Activated B cell treated with CpG ODN at 0.5 μM for 24 hours (primary cell): Measurements from ENCODE around the gene TMEM201. TPM values are rescaled to one million over a fixed set of nuclear protein-coding genes. Genes with fewer than 3 reads are reported as not detected.

Source experiments
- ATAC-seq: fragments of 200-7000 bp; cut with Tn5 transposase; one replicate; pipeline ENCODE4 v1.10.0; 2021; ENCODE audit warnings: low read depth, mild to moderate bottlenecking, moderate library complexity
- CTCF ChIA-PET: fragments of 350-600 bp; sonication (Branson Sonifier 250); formaldehyde crosslinking; loops from one replicate; lab custom pipeline; 2021; ENCODE audit warnings: antibody characterized with exemption; lab: Charles Lee
- POLR2A ChIA-PET: fragments of 350-600 bp; sonication (Branson Sonifier 250); formaldehyde crosslinking; loops from one replicate; lab custom pipeline; 2021; ENCODE audit warnings: antibody characterized with exemption; lab: Charles Lee
- DNase-seq: peaks from one replicate; pipeline ENCODE4 v3.0.0; 2022
- H3K27ac Mint-ChIP-seq: one replicate; pipeline ENCODE4 v1.8.0; 2020; ENCODE audit warnings: mixed read lengths
- H3K27me3 Mint-ChIP-seq: one replicate; pipeline ENCODE4 v1.8.0; 2021; ENCODE audit warnings: mixed read lengths
- H3K36me3 Mint-ChIP-seq: one replicate; pipeline ENCODE4 v1.8.0; 2021; ENCODE audit warnings: low read depth, mixed read lengths
- H3K4me1 Mint-ChIP-seq: one replicate; pipeline ENCODE4 v1.8.0; 2021; ENCODE audit warnings: mixed read lengths
- H3K4me3 Mint-ChIP-seq: one replicate; pipeline ENCODE4 v1.8.0; 2020; ENCODE audit warnings: mild to moderate bottlenecking, mixed read lengths
- H3K9me3 Mint-ChIP-seq: one replicate; pipeline ENCODE4 v1.8.0; 2020; ENCODE audit warnings: mixed read lengths
- CTCF ChIP-seq: fragments of 200-600 bp; IDR thresholded peaks from one replicate; pipeline ENCODE4 v1.8.0; 2022; ENCODE audit warnings: antibody characterized with exemption, mild to moderate bottlenecking
- intact Hi-C: fragments of 100-400 bp; cut with micrococcal nuclease; formaldehyde crosslinking; loops from one replicate; pipeline ENCODE4 v1.15.1; 2024
- total RNA-seq: library from RNA; stranded (reverse); gene quantifications from 2 replicates; pipeline ENCODE4 v1.2.3, GENCODE V29; 2022

TMEM201 gene
- total RNA-seq, 1 donor from 2014 or later: 9.4 TPM

GRCh38 chr1:9633493-9633892 is 44.8 kb downstream of the TMEM201 start:
- POLR2A ChIA-PET: interaction anchor here (0.6 to 11.2 kb wide), 2 partner anchors 21 to 590 kb away, joined by 5 to 699 read pairs; partner anchors contain the start of gene PIK3CD
- intact Hi-C loops: no loop called here

GRCh38 chr1:9634582-9634981 is 45.9 kb downstream of the TMEM201 start:
- H3K27me3 Mint-ChIP-seq: no peaks in the 10 kb centered on the region
- DNase-seq (no peak), ATAC-seq (no peak)
- CTCF ChIA-PET: no interaction called here
- intact Hi-C loops: no loop called here
- H3K27ac Mint-ChIP-seq: peak overlapping the region; percentile 30
- POLR2A ChIA-PET: interaction anchor here (0.6 to 11.2 kb wide), 4 partner anchors 11 to 31 kb away, joined by 3 to 699 read pairs (median 4); partner anchors contain the start of gene PIK3CD
- H3K4me3 Mint-ChIP-seq: no peak overlapping the region
- no peaks in the 10 kb centered on the region for H3K9me3 Mint-ChIP-seq
- H3K4me1 Mint-ChIP-seq: peaks cover 52% of the 10 kb centered on the region
- H3K36me3 Mint-ChIP-seq: peaks cover 37% of the 10 kb centered on the region
- TF ChIP-seq CTCF: no peak

More at GRCh38 chr1:9633493-9633892, 44.8 kb downstream of the TMEM201 start:
- no peak for TF ChIP-seq CTCF
- CTCF ChIA-PET: interaction anchor here (0.6 kb wide), 1 partner anchor 17 kb away, joined by 3 read pairs; no protein-coding TSS in a partner anchor
- no peaks in the 10 kb centered on the region for H3K9me3 Mint-ChIP-seq
- peaks cover 51% of the 10 kb centered on the region for H3K4me1 Mint-ChIP-seq
- peak overlapping the region; percentile 30 for H3K27ac Mint-ChIP-seq
- H3K27me3 Mint-ChIP-seq: no peaks in the 10 kb centered on the region
- peaks cover 34% of the 10 kb centered on the region for H3K36me3 Mint-ChIP-seq
- ATAC-seq (no peak), DNase-seq (no peak)
- no peak overlapping the region for H3K4me3 Mint-ChIP-seq

GRCh38 chr1:9639227-9639626 is 50.5 kb downstream of the TMEM201 start:
- Mint-ChIP-seq H3K9me3 (no peaks in the 10 kb centered on the region), H3K4me1 (peaks cover 59% of the 10 kb centered on the region), H3K27me3 (no peaks in the 10 kb centered on the region), H3K4me3 (no peak overlapping the region), H3K27ac (peak overlapping the region; percentile 46), H3K36me3 (peaks cover 39% of the 10 kb centered on the region)
- DNase-seq (no peak), ATAC-seq (no peak)
- POLR2A ChIA-PET: interaction anchor here (0.6 to 6.0 kb wide), 3 partner anchors 8 to 15 kb away, joined by 3 to 61 read pairs (median 4); no protein-coding TSS in a partner anchor
- CTCF ChIA-PET: interaction anchor here (1.2 to 1.3 kb wide), 2 partner anchors 15 to 82 kb away, joined by 3 read pairs; no protein-coding TSS in a partner anchor
- intact Hi-C loops: no loop called here
- no peak for TF ChIP-seq CTCF

- Mint-ChIP-seq H3K4me1 (peaks cover 65% of the 10 kb centered on the region), H3K27me3 (no peaks in the 10 kb centered on the region), H3K27ac (peak overlapping the region; percentile 80), H3K4me3 (peak overlapping the region; percentile 62), H3K36me3 (peaks cover 17% of the 10 kb centered on the region), H3K9me3 (no peaks in the 10 kb centered on the region)
- intact Hi-C loops: no loop called here
- ATAC-seq: peak; percentile 37
- ChIA-PET POLR2A (interaction anchor here (1.1 to 6.0 kb wide), 4 partner anchors 10 to 81 kb away, joined by 3 to 68 read pairs (median 32); partner anchors contain the start of gene PIK3CD), CTCF (interaction anchor here (0.6 to 2.7 kb wide), 3 partner anchors 16 to 223 kb away, joined by 3 to 20 read pairs (median 3); no protein-coding TSS in a partner anchor)
- no peak for TF ChIP-seq CTCF
- DNase-seq: no peak
These were observed 54.9 kb downstream of the TMEM201 start for GRCh38 chr1:9643351-9644256.

GRCh38 chr1:9646037-9646436 is 57.3 kb downstream of the TMEM201 start:
- peaks cover 5% of the 10 kb centered on the region for H3K36me3 Mint-ChIP-seq
- no peak overlapping the region for H3K4me3 Mint-ChIP-seq
- H3K27ac Mint-ChIP-seq: no peak overlapping the region
- DNase-seq (no peak), ATAC-seq (no peak)
- POLR2A ChIA-PET: interaction anchor here (0.5 to 6.0 kb wide), 4 partner anchors 12 to 41 kb away, joined by 3 to 68 read pairs (median 10); no protein-coding TSS in a partner anchor
- CTCF ChIA-PET: no interaction called here
- no peak for TF ChIP-seq CTCF
- no peaks in the 10 kb centered on the region for H3K9me3 Mint-ChIP-seq
- H3K27me3 Mint-ChIP-seq: no peaks in the 10 kb centered on the region
- intact Hi-C loops: no loop called here
- peaks cover 53% of the 10 kb centered on the region for H3K4me1 Mint-ChIP-seq
